Heart right ventricle (tissue), 16 donors: ENCODE data around the gene DCPS. TPM values are rescaled to one million over a fixed set of nuclear protein-coding genes. Genes with fewer than 3 reads are reported as not detected.

ENCODE experiments used
- ATAC-seq, 8 donors: fragments of 200-7000 bp; cut with Tn5 transposase; one replicate each; pipeline ENCODE4 v1.9.1; 2020; ENCODE audit warnings: mild to moderate bottlenecking in 8 of 8, moderate library complexity in 8 of 8, moderate number of reproducible peaks in 1 of 8
- DNase-seq, 2 donors: peaks; one replicate each; pipeline ENCODE4 v3.0.0-alpha.2; 2020
- H3K27ac ChIP-seq, 10 donors: fragments of 200-600 bp; sonication (generic) in 2 of 10; one replicate each; pipeline versions ENCODE4 v1.5.0 to v1.8.0; 2020 to 2022; ENCODE audit warnings: mild to moderate bottlenecking in 3 of 10
- H3K27me3 ChIP-seq, 7 donors: fragments of 200-600 bp; one replicate each; pipeline ENCODE4 v1.8.0; 2021 to 2022; ENCODE audit warnings: mild to moderate bottlenecking in 2 of 7
- H3K36me3 ChIP-seq, 9 donors: fragments of 200-600 bp; sonication (generic) in 1 of 9; one replicate each; pipeline versions ENCODE4 v1.5.0 to v1.8.0; 2020 to 2022; ENCODE audit warnings: mild to moderate bottlenecking in 2 of 9
- H3K4me1 ChIP-seq, 9 donors: fragments of 200-600 bp; sonication (generic) in 1 of 9; one replicate each; pipeline versions ENCODE4 v1.5.0 to v1.8.0; 2020 to 2022; ENCODE audit warnings: mild to moderate bottlenecking in 4 of 9
- H3K4me3 ChIP-seq, 10 donors: fragments of 200-600 bp; sonication (generic) in 2 of 10; one replicate each; pipeline versions ENCODE4 v1.5.0 to v1.8.0; 2020 to 2022; ENCODE audit warnings: mild to moderate bottlenecking in 7 of 10, moderate library complexity in 2 of 10
- H3K9me3 ChIP-seq, 11 donors: fragments of 200-600 bp in 10 of 11; sonication (generic) in 2 of 11; one replicate each; pipeline versions ENCODE4 v1.5.0 to v1.8.0; 2013 to 2022; ENCODE audit warnings: mild to moderate bottlenecking in 2 of 11, control low read depth in 1 of 11, moderate library complexity in 1 of 11
- WGBS, 2 donors: extraction: QIAGEN DNeasy Blood & Tissue Kit; methylation state at CpG; one replicate each; pipeline ENCODE4 v1.1.7; 2013; ENCODE audit warnings: inconsistent platforms in 1 of 2; 5-methylcytosine and 5-hydroxymethylcytosine counted together
- intact Hi-C, 10 donors: fragments of 100-400 bp; cut with DNase I; formaldehyde crosslinking; loops; one replicate each; pipeline versions ENCODE4 v1.11.1 to v1.14.2; 2022
- polyA plus RNA-seq, 2 donors: library from polyadenylated mRNA; stranded (reverse); fragments of 200-250 nt; gene quantifications; one replicate each; pipeline ENCODE4 v1.2.3, GENCODE V29; 2013
- total RNA-seq, 10 donors: library from RNA; stranded (reverse); fragmentation: NEBNext Ultra II Directional in 3 of 10; extraction: Animal tissue kit (Norgen Biotek cat#: 25700) in 3 of 10; gene quantifications; one replicate each; pipeline versions ENCODE4 v1.2.1 to v1.2.4, GENCODE V29; 2021 to 2023
- TF ChIP-seq, protein P1 (sequence below), 9 donors: fragments of 200-600 bp; sonication (generic) in 2 of 9; IDR thresholded peaks; one replicate each; pipeline versions ENCODE4 v1.5.0 to v1.8.0; 2021 to 2022; ENCODE audit warnings: antibody characterized with exemption in 9 of 9, mild to moderate bottlenecking in 5 of 9, moderate library complexity in 1 of 9
- donor health status: Arrhythmogenic right ventricular cardiomyopathy.
- donor health status: ischemic (EF 13 %, LVEDD 7.1; RV severe dilation, severe dysfunction).
- donor health status: healthy with polysubstance abuse.
- donor health status: DM: no; HTN: yes; CAD: no.
- donor health status: DM: no; HTN: no; CAD: no.
- donor health status: ischemic (EF 25% LVEDD 6.9; RV normal size, moderate dysfunction).
- donor health status: ischemic (EF 25% LVEDD 5.7; RV mildly dilated, moderate dysfunction).
- donor health status: healthy.
- donor health status: DM: yes; HTN: yes; CAD: no.
- donor health status: Ischemic cardiomyopathy.
- donor health status: ischemic (EF 35%, LVEDD 5.7; RV mildly dilated, moderate dysfunction).
- donor health status: nonischemic (EF 11% LVEDD 7.7; RV severe dilation, severe dysfunction).
- donor health status: DM: yes; HTN: yes; CAD: no.
- donor health status: PGD.
- donor health status: ischemic (EF 29% LVEDD 5.4; RV normal size, mild dysfunction).
- donor health status: nonischemic (EF 23%, LVEDD 6.1; RV moderate dilation, normal function).

Gene DCPS
- total and polyA plus RNA-seq, 12 donors: 6.5 to 17.3 (median 10.6) TPM

DNA sequence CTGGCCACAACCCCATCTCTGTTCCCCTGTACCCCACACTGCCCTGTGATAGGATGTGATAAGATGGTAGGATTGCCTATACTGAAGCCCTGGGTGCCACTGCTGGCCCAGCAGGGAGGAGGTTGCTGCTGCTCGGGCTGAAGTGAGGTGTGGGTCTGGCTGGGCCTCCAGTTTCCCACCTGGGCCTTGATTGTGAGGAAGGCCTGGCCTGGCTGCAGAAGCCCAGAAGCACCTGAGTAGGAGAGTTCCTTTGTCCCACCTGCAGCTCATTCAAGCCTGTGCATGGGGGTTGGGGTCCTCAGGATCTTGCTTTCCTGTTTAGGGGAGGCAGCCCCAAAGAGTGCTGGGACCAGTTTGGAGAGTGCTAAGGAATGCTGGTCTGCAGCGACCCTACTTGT, 54.9 kb downstream of the DCPS start:
- Histone ChIP-seq H3K36me3 (no peaks in the 10 kb centered on the region), H3K27me3 (no peaks in the 10 kb centered on the region), H3K4me3 (peak overlapping the region in 4 of 10 donors; percentile 58 to 89 (median 74)), H3K27ac (peak overlapping the region in 9 of 10 donors; percentile 28 to 96 (median 88)), H3K9me3 (no peaks in the 10 kb centered on the region), H3K4me1 (peaks cover 26 to 93% (median 70%) of the 10 kb centered on the region in 9 donors)
- WGBS, 2 donors: 54 to 64% methylated on average over 2 of the region's 2 CpGs
- ATAC-seq: no peak
- intact Hi-C loops: loop anchor here in 7 of 10 donors (5.0 to 10.0 kb wide), 6 partner anchors 34 to 59 kb away; no protein-coding TSS in a partner anchor
- TF ChIP-seq, protein P1, sequence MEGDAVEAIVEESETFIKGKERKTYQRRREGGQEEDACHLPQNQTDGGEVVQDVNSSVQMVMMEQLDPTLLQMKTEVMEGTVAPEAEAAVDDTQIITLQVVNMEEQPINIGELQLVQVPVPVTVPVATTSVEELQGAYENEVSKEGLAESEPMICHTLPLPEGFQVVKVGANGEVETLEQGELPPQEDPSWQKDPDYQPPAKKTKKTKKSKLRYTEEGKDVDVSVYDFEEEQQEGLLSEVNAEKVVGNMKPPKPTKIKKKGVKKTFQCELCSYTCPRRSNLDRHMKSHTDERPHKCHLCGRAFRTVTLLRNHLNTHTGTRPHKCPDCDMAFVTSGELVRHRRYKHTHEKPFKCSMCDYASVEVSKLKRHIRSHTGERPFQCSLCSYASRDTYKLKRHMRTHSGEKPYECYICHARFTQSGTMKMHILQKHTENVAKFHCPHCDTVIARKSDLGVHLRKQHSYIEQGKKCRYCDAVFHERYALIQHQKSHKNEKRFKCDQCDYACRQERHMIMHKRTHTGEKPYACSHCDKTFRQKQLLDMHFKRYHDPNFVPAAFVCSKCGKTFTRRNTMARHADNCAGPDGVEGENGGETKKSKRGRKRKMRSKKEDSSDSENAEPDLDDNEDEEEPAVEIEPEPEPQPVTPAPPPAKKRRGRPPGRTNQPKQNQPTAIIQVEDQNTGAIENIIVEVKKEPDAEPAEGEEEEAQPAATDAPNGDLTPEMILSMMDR (IDR thresholded peaks at IDR 0.05): no peak
- no peak for DNase-seq

DNA sequence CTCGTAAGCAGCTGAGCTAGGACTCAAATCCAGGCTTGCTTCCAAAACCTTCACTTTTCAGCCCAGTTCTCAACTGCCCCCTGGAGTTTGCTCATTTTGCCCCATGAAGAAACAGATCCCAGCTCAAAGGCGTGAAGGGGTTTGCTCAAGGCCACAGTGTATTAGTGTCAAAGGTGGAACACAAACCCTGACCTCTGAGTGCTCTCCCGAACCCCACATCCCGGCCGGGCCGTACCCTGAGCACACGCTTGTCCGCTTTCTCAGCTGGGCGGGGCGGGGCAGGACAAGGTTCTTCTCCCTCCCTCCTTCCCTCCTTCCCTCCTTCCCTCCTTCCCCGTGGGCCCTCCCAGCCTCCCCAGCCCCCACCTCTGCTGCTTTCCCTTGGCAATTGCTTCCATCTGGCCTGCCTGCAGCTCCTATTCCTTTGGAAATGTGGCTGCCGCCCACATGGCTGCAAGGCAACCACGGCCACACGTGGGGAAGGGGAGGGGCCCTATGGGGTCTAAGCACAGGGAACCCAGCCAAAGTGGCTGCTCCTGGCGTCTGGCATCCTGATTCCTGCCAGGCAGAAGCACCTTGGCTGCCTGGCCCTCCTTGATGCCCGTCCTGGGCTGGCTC, 55.7 kb downstream of the DCPS start:
- H3K36me3 ChIP-seq: no peaks in the 10 kb centered on the region
- no peaks in the 10 kb centered on the region for H3K9me3 ChIP-seq
- TF ChIP-seq, protein P1 (IDR thresholded peaks at IDR 0.05): peak in 2 of 9 donors; percentile 15 to 17
- intact Hi-C loops: loop anchor here in 7 of 10 donors (5.0 to 10.0 kb wide), 6 partner anchors 33 to 58 kb away; no protein-coding TSS in a partner anchor
- peak overlapping the region in 2 of 10 donors; percentile 1 to 23 for H3K4me3 ChIP-seq
- peak overlapping the region in 9 of 10 donors; percentile 34 to 94 (median 86) for H3K27ac ChIP-seq
- peak; percentile 81 to 82 for DNase-seq
- 38 to 40% methylated on average over 16 of the region's 16 CpGs for WGBS, 2 donors
- peak; percentile 16 to 39 (median 36) for ATAC-seq
- no peaks in the 10 kb centered on the region for H3K27me3 ChIP-seq
- peaks cover 28 to 91% (median 65%) of the 10 kb centered on the region in 9 donors for H3K4me1 ChIP-seq

DNA sequence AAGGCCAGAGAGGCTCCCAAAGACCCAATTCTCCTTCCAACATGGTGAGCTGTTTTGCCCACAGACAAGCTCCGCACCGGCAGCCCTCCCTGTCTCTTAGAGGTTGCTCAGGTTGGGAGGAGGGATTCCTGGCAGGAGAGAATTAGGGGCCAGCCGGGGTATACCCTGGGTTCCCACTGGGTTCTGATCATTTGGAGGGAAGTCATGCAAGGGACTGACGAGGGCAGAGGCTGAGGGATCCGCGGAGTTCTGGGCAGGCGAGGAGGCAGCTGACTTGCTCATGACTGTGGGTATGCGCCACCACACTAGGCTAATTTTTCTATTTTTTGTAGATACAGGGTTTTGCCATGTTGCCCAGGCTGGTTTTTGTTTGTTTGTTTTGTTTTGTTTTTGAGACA, 56.2 kb downstream of the DCPS start:
- ATAC-seq (no peak), DNase-seq (no peak)
- Histone ChIP-seq H3K4me3 (peak overlapping the region in 1 of 10 donors; percentile 1), H3K9me3 (no peaks in the 10 kb centered on the region), H3K4me1 (peaks cover 28 to 88% (median 64%) of the 10 kb centered on the region in 9 donors), H3K27ac (peak overlapping the region in 9 of 10 donors; percentile 30 to 91 (median 53)), H3K36me3 (no peaks in the 10 kb centered on the region), H3K27me3 (no peaks in the 10 kb centered on the region)
- TF ChIP-seq, protein P1 (IDR thresholded peaks at IDR 0.05): no peak
- 70 to 71% methylated on average over 8 of the region's 8 CpGs for WGBS, 2 donors
- intact Hi-C loops: no loop called here

DNA sequence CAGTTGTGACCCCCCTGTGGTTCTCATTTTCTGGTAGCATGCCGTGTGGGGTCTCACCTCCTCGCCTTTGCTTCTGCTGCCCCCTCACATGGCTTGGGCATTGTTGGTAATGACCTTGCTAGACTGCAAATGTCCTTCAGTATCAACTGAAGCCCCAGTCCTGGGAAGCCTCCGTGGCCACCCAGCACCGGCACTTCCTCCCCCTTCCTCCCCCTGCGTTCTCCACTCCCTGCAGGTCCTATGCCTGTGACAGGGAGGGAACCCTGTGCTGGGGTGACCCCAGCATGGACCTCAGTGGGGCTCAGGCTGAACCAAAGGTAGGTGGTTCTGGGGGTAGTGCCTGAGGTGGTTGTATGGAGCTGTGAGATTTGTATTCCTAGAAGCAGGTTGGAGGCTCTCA, 57.5 kb downstream of the DCPS start:
- intact Hi-C loops: no loop called here
- Histone ChIP-seq H3K36me3 (no peaks in the 10 kb centered on the region), H3K4me1 (peaks cover 28 to 95% (median 70%) of the 10 kb centered on the region in 9 donors), H3K27me3 (no peaks in the 10 kb centered on the region), H3K9me3 (no peaks in the 10 kb centered on the region), H3K27ac (peak overlapping the region in 6 of 10 donors; percentile 5 to 52 (median 28)), H3K4me3 (no peak overlapping the region)
- DNase-seq (no peak), ATAC-seq (no peak)
- TF ChIP-seq, protein P1 (IDR thresholded peaks at IDR 0.05): no peak
- WGBS, 2 donors: 45 to 58% methylated on average over 5 of the region's 5 CpGs
